SH-SY5Y (cell line): Measurements from ENCODE around the gene MMS19.

Source experiments
- GATA2 ChIP-seq: IDR thresholded peaks from 2 replicates; pipeline ENCODE4 v1.6.1; 2011; ENCODE audit warnings: mild to moderate bottlenecking, low read depth, low read length
- GATA3 ChIP-seq: IDR thresholded peaks from 2 replicates; pipeline ENCODE4 v1.6.1; 2011; ENCODE audit warnings: low read depth, mild to moderate bottlenecking, low read length, moderate library complexity

DNA sequence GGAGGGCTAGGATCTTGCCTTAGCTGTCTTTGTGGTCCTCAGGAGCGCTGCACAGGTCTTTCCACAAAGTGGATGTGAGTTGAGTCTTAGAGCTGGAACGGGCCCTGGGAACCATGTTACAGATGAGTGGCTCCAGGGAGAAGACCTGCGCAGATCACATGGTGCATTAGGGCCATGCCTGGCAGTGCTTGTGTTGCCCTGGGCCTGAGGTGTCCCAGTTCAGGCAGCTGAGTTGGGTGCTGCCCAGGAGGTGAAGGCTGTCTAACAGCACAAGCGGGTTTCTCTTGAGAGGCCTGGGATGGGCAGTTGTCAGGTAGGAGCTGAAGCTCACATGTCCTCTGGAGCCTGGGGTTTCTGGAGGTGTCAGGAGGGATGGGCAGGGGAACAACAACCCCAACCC lies 40.6 kb upstream of the MMS19 start:
- no peak for TF ChIP-seq GATA3
- no peak for TF ChIP-seq GATA2
